MM.1S (cell line): ENCODE measurements around the gene MRPL16.

Experiments used
- DNase-seq: peaks from one replicate; pipeline ENCODE4 v3.0.0-alpha.2; 2015
- H2AFZ ChIP-seq: fragments of 300-600 bp; sonication (generic); 2 replicates; pipeline ENCODE4 v1.6.0; 2016; ENCODE audit warnings: antibody characterized with exemption, low read length
- H3F3A ChIP-seq: fragments of 300-600 bp; sonication (generic); 2 replicates; pipeline ENCODE4 v1.6.1; 2016; ENCODE audit warnings: mild to moderate bottlenecking, antibody characterized with exemption, low read length, moderate library complexity, mixed read lengths; ENCODE audit not compliant: insufficient read depth
- H3K27ac ChIP-seq: fragments of 300-600 bp; sonication (generic); 2 replicates; pipeline ENCODE4 v1.5.1; 2016; ENCODE audit warnings: mild to moderate bottlenecking, low read length
- H3K27me3 ChIP-seq: fragments of 300-600 bp; sonication (generic); replicated peaks from 2 replicates; pipeline ENCODE4 v1.6.0; 2016; ENCODE audit warnings: low read length; ENCODE audit not compliant: insufficient read depth
- H3K36me3 ChIP-seq: fragments of 300-600 bp; sonication (generic); replicated peaks from 2 replicates; pipeline ENCODE4 v1.6.1; 2016; ENCODE audit warnings: mild to moderate bottlenecking, low read length, mixed read lengths; ENCODE audit not compliant: insufficient read depth
- H3K4me1 ChIP-seq: fragments of 300-600 bp; sonication (generic); 2 replicates; pipeline ENCODE4 v1.6.1; 2016; ENCODE audit warnings: low read length, mixed read lengths
- H3K4me2 ChIP-seq: fragments of 300-600 bp; sonication (generic); 2 replicates; pipeline ENCODE4 v1.6.0; 2016; ENCODE audit warnings: low read depth, low read length
- H3K4me3 ChIP-seq: fragments of 300-600 bp; sonication (generic); 2 replicates; pipeline ENCODE4 v1.5.1; 2016; ENCODE audit warnings: low read length, mixed read lengths
- H3K79me2 ChIP-seq: fragments of 300-600 bp; sonication (generic); 2 replicates; pipeline ENCODE4 v1.6.1; 2016; ENCODE audit warnings: mixed run types, low read length, mixed read lengths
- H3K9ac ChIP-seq: fragments of 300-600 bp; sonication (generic); 2 replicates; pipeline ENCODE4 v1.6.1; 2016; ENCODE audit warnings: low read length, mixed read lengths
- H3K9me2 ChIP-seq: fragments of 300-600 bp; sonication (generic); replicated peaks from 2 replicates; pipeline ENCODE4 v1.6.1; 2016; ENCODE audit warnings: mild to moderate bottlenecking, low read length, mixed read lengths; ENCODE audit not compliant: insufficient read depth
- H3K9me3 ChIP-seq: fragments of 300-600 bp; sonication (generic); replicated peaks from 2 replicates; pipeline ENCODE4 v1.6.1; 2016; ENCODE audit warnings: mild to moderate bottlenecking, low read length, mixed read lengths; ENCODE audit not compliant: insufficient read depth
- H4K20me1 ChIP-seq: fragments of 300-600 bp; sonication (generic); 2 replicates; pipeline ENCODE4 v1.6.1; 2016; ENCODE audit warnings: mild to moderate bottlenecking, low read length, moderate library complexity, mixed read lengths; ENCODE audit not compliant: insufficient read depth
- EZH2 ChIP-seq: fragments of 300-600 bp; sonication (generic); optimal IDR thresholded peaks from 2 replicates; pipeline ENCODE3; 2017; ENCODE audit warnings: low read depth, mild to moderate bottlenecking, antibody characterized with exemption, low read length, mixed read lengths
- EZH2phosphoT487 ChIP-seq: fragments of 300-600 bp; sonication (generic); IDR thresholded peaks from 2 replicates; pipeline ENCODE4 v1.6.1; 2018; ENCODE audit warnings: antibody characterized with exemption, low read length
- TF ChIP-seq, protein P1 (sequence below): fragments of 300-600 bp; sonication (generic); IDR thresholded peaks from 2 replicates; pipeline ENCODE4 v1.5.1; 2016; ENCODE audit warnings: antibody characterized with exemption, low read length, mixed read lengths

Gene MRPL16

DNA sequence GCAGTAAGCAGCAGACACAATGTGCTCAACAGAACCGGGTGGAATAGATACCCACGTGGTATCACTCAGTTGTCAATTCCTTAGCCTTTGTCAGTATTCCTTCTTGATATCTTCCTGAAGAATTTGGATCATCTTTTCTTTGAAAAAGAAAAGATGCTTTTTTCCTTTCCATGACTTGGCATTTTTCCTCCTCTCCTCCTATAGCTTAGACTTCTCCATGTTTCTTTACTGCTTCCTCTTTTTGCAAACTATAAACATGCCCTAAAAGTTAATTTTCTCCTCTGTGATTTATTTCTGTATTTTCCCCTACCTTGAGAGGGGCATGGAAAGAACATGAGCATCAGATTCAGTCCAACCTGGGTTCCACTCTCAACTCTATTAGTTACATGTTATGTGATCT lies 23.0 kb upstream of the MRPL16 start:
- H3K4me1 ChIP-seq: peaks cover 7% of the 10 kb centered on the region; the same call in 1 of the 2 replicates
- no peaks in the 10 kb centered on the region for H3K79me2 ChIP-seq
- DNase-seq: no peak
- H3K4me2 ChIP-seq: no peak overlapping the region
- H3K4me3 ChIP-seq: no peak overlapping the region
- no peaks in the 10 kb centered on the region for H3K36me3 ChIP-seq
- no peaks in the 10 kb centered on the region for H3K9me3 ChIP-seq
- H3F3A ChIP-seq: no peaks in the 10 kb centered on the region
- H3K27ac ChIP-seq: no peak overlapping the region
- H3K9ac ChIP-seq: no peak overlapping the region
- no peak overlapping the region for H2AFZ ChIP-seq
- TF ChIP-seq EZH2 (no peak), EZH2phosphoT487 (no peak)
- TF ChIP-seq, protein P1, sequence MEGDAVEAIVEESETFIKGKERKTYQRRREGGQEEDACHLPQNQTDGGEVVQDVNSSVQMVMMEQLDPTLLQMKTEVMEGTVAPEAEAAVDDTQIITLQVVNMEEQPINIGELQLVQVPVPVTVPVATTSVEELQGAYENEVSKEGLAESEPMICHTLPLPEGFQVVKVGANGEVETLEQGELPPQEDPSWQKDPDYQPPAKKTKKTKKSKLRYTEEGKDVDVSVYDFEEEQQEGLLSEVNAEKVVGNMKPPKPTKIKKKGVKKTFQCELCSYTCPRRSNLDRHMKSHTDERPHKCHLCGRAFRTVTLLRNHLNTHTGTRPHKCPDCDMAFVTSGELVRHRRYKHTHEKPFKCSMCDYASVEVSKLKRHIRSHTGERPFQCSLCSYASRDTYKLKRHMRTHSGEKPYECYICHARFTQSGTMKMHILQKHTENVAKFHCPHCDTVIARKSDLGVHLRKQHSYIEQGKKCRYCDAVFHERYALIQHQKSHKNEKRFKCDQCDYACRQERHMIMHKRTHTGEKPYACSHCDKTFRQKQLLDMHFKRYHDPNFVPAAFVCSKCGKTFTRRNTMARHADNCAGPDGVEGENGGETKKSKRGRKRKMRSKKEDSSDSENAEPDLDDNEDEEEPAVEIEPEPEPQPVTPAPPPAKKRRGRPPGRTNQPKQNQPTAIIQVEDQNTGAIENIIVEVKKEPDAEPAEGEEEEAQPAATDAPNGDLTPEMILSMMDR: no peak
- H3K9me2 ChIP-seq: no peaks in the 10 kb centered on the region
- H4K20me1 ChIP-seq: no peaks in the 10 kb centered on the region
- no peaks in the 10 kb centered on the region for H3K27me3 ChIP-seq

DNA sequence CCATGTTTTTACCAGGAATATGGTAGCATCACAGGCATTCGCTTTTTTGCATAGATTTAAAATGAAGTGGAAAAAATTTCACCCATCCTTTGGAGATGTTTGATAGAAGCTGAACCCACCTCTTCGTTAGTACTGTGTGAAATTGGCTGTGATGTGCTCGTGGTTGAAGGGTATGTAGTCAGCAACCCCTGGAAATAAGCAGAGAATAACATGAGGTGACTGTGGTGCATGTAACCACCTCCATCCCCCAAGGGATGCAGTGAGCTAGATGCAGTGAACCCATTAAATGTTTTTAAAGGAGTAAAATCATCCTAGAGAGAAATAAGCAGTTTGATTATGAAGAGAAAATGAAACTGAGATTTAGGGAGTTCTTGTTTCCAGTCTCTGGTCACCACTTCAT lies 18.8 kb upstream of the MRPL16 start:
- Histone ChIP-seq H3K4me2 (peak overlapping the region; percentile 43; the same call in 1 of the 2 replicates), H3K9me2 (no peaks in the 10 kb centered on the region), H3K4me1 (peaks cover 7% of the 10 kb centered on the region; the same call in 1 of the 2 replicates), H3K36me3 (no peaks in the 10 kb centered on the region), H3K27ac (no peak overlapping the region), H3K9me3 (no peaks in the 10 kb centered on the region), H3K27me3 (no peaks in the 10 kb centered on the region), H4K20me1 (no peaks in the 10 kb centered on the region), H3K9ac (no peak overlapping the region), H3F3A (no peaks in the 10 kb centered on the region), H3K79me2 (no peaks in the 10 kb centered on the region), H2AFZ (no peak overlapping the region), H3K4me3 (peak overlapping the region; percentile 26; the same call in 1 of the 2 replicates)
- no peak for DNase-seq
- TF ChIP-seq, protein P1: no peak
- no peak for TF ChIP-seq EZH2phosphoT487
- no peak for TF ChIP-seq EZH2

DNA sequence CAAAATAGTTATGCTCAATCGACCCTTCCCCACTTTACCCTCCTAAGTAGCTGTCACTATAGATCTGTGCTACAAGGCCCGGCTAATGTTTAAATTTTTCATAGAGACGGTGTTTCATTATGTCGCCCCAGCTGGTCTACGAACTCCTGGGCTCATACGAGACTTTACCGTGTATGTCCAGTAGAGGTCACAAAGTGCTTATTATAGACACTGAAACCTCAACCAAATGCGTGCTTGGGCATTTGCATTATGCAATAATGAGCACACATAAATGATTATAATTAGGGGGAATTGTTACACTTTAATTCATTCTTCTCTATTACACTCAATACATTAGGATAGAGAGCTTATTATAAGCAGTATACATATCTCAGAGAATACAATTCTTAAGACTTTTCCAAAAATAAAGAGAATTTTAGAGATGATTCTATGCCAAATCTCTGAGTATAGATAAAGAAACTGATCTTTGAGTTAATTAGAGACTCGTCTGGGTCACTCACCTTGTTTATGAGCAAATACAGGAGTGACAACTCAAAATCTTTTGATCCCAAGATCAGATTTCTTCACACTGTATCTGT lies 12.5 kb upstream of the MRPL16 start:
- Histone ChIP-seq H3K27me3 (no peaks in the 10 kb centered on the region), H3K4me2 (peak overlapping the region; percentile 56), H3K9ac (no peak overlapping the region; the same call in 1 of the 2 replicates), H3K27ac (no peak overlapping the region), H3F3A (peaks cover 10% of the 10 kb centered on the region), H2AFZ (peak overlapping the region; percentile 49), H3K4me1 (peaks cover 19% of the 10 kb centered on the region), H3K9me3 (no peaks in the 10 kb centered on the region), H3K9me2 (no peaks in the 10 kb centered on the region), H3K4me3 (no peak overlapping the region), H3K36me3 (no peaks in the 10 kb centered on the region), H4K20me1 (no peaks in the 10 kb centered on the region), H3K79me2 (no peaks in the 10 kb centered on the region)
- TF ChIP-seq, protein P1: peak; percentile 74
- TF ChIP-seq EZH2phosphoT487: no peak
- TF ChIP-seq EZH2: no peak
- DNase-seq: peak; percentile 80
